NK-92 (cell line): ENCODE results near the gene APAF1.
"Not testable (repeated sequence)": the region's sequence is repeated elsewhere in the genome, so short reads cannot be mapped to it uniquely, and the experiment has no call there.

ENCODE experiments used
- DNase-seq: peaks from one replicate; lab custom pipeline; 2025; ENCODE audit not compliant: unreplicated experiment; lab: John Stamatoyannopoulos, UW

Gene APAF1

DNA sequence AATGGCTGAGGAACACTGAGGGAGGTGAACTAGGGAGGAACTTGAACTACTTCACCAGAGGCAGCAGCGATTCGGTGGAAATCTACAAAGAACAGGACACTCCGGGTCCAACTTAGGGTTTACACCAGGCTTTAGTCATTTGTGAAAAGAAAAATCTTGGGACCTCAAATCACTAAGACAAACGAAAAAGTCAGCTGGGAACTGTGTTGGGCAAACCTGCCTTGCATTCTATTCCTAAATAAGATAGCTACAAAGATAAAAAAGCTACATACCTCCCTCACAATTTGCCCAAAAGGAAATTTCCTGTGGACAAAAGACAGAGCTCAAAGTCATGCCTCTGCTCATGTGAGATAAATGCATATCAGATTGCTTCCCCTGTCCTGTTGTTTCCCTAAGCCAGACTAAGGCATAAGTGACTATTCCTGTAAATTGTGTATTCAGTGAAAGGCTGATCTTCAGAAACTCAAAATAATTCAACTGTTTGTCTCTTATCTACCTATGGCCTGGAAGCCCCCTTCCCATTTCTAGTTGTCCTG is 106.6 kb downstream of the APAF1 start:
- no peak for DNase-seq

DNA sequence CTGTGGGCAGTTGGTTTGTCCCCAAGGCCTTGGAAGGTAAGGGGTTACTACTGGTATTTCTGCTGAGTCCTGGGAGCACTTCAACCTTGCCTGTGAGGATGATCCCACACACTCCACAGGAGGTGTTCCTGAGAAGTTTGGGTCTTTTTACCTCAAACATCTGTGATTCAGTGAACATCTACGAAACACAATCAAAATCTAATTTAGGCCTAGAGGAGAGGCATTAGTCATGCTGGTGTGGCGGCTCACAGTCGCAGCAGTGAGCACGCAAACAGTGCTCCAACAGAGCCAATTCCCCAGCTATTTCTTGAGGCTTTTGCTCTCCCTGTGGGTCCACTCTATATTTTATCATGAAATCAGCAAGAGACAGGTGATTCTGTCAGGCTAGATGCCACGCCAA is 107.6 kb downstream of the APAF1 start:
- no peak for DNase-seq

DNA sequence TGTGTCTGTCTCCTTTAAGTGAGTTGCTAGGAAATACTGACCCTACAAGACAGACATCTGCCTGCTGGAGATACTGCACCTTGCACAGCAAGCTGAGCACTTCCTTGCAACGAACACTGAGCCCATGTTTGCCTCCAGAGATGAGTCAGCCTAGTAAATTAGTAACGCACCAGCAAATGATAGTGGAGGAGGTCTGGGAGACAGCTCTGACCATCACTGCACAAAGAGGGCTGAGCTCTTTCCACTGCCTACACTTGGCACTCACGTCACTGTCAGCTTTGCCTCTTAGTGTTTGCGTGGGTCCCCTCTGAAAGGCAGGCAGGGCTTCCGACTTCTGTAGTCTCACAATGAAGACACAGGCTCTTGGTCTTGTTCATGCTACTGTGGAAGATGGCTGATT is 109.0 kb downstream of the APAF1 start:
- DNase-seq, result no peak

GRCh38 chr12:98755855-98756254 is 110.8 kb downstream of the APAF1 start:
- not testable (repeated sequence) for DNase-seq

GRCh38 chr12:98757455-98757854 is 112.4 kb downstream of the APAF1 start:
- no peak for DNase-seq

DNA sequence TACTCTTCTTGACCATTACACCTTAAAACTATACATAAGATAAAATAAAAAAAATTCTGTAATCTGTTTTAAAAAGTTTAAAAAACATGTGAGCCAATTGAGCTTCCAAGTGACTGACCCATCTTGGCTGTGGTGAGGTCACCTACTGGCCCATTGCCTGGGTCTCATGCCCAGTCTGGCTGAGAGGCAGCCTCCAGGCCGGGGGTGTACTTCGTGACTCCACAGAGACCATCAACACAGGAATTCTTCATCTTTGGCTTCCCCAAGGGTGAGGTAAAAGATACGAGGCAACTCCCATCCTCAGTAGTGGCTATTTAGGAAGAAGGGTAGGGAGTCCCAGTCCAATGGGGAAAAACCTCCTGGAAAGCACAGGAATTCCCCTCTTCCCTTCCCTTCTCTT is 113.2 kb downstream of the APAF1 start:
- no peak for DNase-seq

- no peak for DNase-seq
Observed at GRCh38 chr12:98763656-98764055, 118.6 kb downstream of the APAF1 start.

DNA sequence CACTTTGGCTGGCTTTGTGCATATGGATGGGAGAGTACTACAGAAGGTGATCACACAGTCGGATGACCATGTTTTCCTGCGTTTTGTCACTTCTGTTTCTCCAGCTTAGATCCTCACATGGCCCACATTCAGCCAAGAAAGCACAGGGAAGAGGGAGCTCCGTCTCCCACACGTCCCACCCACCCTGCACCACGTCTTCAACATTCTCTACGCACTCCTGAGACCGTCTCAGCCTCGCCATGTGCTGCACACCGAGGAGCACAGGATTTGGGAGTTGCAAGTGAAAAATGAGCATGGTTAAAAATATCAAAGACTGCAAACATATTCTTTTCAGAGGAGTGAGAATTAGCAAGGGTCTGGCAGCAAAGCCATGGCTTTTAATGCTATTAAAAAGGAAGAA is 122.2 kb downstream of the APAF1 start:
- no peak for DNase-seq

DNA sequence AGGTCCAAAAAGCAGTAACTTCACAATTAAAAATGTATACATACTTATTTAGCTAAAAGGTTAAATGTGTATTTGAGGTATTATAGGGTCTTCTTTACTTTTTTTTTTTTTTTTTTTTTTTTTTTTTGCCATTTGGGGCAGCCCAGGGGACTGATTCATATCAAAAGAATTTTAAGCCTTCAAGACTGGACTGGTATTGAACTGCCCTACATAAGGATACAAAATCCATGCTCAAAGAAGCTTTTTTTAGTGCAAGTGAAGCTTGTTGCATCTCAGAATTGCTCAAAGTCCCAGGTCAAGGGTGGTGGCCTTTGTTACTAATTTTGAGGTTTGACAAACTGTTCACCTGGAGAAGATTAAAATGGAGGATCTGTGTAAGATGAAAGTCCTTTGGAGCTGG is 124.0 kb downstream of the APAF1 start:
- no peak for DNase-seq

- no peak for DNase-seq
Observed at GRCh38 chr12:98770230-98770629, 125.1 kb downstream of the APAF1 start.

DNA sequence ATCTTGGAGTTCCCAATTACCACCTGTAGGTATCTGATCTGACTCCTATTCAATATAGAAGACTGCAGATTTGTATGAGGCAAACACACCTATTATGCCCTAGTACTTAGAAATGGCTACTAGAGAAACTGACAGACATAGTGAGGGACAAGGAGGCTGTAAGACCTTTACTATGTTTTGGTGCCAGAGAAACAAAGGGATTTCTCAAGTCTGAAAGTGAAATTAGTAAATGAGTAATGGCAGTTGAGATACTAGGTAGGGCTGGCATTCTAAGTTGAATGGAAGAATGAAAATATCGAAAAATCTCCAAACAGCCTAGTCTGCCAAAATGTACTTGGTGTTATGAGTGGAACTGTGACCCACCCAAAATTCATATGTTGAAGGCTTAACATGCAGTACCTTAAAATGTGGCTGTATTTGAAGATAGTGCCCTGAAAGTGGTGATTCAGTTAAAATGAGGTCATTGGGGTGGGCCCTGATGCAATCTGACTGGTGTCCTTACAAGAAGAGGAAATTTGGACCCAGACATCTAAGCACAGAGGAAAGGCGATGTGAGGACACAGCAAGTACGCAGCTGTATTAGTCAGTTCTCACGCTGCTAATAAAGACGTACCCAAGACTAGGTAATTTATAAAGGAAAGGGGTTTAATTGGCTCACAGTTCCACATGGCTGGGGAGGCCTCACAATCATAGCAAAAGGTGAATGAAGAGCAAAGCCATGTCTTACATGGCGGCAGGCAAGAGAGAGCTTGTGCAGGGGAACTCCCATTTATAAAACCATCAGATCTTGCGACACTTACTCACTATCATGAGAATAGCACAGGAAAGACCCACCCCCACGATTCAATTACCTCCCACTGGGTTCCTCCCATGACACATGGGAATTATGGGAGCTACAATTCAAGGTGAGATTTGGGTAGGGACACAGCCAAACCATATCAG is 127.0 kb downstream of the APAF1 start:
- no peak for DNase-seq

- no peak for DNase-seq
Observed at GRCh38 chr12:98772818-98773217, 127.7 kb downstream of the APAF1 start.

DNA sequence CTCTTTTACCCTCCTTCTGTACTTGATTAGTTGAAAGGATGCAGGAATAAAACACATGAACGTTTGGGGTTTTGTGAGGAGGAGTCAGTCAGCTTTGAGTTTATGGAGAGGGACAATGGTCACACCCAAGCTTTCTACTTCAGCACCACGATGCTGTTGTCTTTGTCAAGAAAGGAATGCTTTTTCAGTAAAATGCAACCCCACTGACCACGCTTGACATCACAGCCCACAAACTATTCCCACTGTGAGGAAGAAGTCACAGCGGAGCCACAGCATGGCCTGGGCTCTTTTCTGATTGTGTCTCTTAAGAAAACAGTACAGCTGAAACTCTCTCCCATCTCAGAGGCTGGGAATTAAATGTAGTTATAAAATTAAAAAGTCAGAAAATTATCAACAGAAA is 135.2 kb downstream of the APAF1 start:
- DNase-seq, result no peak

- no peak for DNase-seq
Observed at GRCh38 chr12:98783420-98783819, 138.3 kb downstream of the APAF1 start.
